HG03095 (cell line): ENCODE results near the gene OPA3.
"Not testable (repeated sequence)": the region's sequence is repeated elsewhere in the genome, so short reads cannot be mapped to it uniquely, and the experiment has no call there.

ENCODE experiments used
- ATAC-seq: cut with Tn5 transposase; IDR thresholded peaks from one replicate; pipeline ENCODE4 v1.9.1; 2021; ENCODE audit warnings: moderate library complexity; ENCODE audit not compliant: unreplicated experiment

Gene OPA3

GRCh38 chr19:45584332-45585157 lies at the start of gene OPA3:
TSS of gene OPA3 (minus strand) at chr19:45584802. CDS start at chr19:45584764, 38 bp downstream.
- peak; percentile 82 for ATAC-seq

- ATAC-seq, result no peak
Measured at GRCh38 chr19:45632468-45633196, 48.0 kb upstream of the OPA3 start.

GRCh38 chr19:45630463-45630862 lies 45.9 kb upstream of the OPA3 start:
- no peak for ATAC-seq

DNA sequence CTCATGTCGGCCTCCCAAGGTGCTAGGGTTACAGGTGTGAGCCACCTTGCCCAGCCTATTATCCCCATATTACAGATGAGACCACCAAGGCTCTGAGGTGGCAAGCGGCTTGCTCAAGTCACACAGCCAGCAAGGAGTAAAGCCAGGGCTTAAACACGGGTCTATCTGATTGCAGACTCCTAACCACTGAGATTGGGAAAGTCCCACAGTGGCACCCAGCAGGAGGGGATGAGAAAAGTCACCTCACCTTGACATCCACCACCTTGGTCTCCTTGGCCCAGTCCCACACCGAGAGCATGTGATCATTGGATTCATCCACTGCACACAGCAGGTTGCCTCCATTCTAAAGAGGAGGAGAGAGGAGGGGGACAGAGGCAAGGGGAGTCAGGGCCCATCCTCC lies 45.1 kb upstream of the OPA3 start:
- no peak for ATAC-seq

DNA sequence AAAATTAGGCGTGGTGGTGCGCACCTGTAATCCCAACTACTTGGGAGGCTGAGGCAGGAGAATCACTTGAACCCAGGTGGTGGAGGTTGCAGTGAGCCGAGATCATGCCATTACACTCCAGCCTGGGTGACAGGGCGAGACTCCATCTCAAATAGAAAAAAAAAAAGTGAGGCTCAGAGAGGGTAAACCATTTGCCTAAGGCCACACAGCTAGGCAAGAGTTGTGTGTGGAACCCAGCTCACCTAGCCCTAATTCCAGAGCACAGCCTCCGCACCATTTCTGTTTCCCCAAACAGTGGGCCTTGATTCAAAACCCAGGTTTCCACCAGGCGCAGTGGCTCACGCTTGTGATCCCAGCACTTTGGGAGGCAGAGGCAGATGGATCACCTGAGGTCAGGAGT lies 43.6 kb upstream of the OPA3 start:
- not testable (repeated sequence) for ATAC-seq

DNA sequence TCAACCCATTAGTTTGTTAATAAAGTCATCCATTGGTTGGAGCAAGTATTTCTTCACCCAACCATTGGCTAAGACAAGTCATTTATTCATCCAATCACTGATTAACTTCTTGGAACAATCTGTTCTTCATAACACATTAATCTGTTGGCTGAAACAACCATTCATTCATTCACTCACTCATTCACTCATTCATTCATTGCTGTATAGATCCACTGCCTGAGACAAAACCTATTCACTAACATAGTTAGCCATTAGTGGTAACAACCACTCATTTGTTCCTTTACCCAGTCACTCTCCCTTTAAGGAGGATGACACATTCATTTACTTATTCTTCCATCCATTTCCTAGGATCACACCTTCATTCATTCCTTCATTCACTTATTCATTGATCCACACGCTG lies 39.4 kb upstream of the OPA3 start:
- ATAC-seq, result no peak

DNA sequence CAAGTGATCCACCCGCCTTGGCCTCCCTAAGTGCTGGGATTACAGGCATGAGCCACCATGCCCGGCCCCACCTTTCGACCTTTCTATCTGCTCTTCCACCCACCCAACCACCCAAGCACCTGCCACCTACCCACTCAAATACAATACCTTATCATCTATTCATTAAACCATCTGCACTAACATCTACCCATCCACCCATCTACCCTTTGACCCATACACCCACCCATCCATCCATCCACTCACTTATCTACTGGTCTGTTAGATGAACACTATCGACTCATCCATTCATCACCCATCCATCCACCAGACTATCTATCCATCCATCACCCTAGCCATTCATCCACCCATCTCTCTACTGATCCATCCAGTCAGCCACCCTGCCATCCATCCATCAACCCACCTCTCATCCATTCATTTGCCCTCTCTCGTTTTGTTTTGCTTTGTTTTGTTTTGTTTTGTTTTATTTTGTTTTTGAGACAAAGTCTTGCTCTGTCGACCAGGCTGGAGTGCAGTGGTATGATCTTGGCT lies 37.4 kb upstream of the OPA3 start:
- ATAC-seq, result no peak

DNA sequence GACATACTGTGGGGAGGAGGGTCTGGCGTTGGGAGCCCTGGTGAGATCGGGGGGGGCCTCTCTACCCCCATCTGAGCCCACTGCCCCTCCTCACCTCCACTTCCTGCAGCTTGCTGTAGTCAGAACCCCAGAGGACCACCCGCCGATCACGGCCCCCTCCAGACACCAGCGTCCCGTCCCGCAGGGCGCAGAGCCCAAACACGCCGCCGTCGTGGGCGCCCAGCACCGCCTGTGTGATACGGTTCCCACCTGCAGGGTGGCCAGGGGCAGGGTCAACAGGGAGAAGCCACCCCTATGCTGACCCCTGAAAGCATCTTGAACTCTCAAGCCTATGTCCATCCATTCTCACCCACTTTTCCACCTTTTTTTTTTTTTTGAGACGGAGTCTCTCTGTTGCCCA lies 36.8 kb upstream of the OPA3 start:
- no peak for ATAC-seq

- ATAC-seq, result no peak
Measured at GRCh38 chr19:45616704-45617017, 32.1 kb upstream of the OPA3 start.

DNA sequence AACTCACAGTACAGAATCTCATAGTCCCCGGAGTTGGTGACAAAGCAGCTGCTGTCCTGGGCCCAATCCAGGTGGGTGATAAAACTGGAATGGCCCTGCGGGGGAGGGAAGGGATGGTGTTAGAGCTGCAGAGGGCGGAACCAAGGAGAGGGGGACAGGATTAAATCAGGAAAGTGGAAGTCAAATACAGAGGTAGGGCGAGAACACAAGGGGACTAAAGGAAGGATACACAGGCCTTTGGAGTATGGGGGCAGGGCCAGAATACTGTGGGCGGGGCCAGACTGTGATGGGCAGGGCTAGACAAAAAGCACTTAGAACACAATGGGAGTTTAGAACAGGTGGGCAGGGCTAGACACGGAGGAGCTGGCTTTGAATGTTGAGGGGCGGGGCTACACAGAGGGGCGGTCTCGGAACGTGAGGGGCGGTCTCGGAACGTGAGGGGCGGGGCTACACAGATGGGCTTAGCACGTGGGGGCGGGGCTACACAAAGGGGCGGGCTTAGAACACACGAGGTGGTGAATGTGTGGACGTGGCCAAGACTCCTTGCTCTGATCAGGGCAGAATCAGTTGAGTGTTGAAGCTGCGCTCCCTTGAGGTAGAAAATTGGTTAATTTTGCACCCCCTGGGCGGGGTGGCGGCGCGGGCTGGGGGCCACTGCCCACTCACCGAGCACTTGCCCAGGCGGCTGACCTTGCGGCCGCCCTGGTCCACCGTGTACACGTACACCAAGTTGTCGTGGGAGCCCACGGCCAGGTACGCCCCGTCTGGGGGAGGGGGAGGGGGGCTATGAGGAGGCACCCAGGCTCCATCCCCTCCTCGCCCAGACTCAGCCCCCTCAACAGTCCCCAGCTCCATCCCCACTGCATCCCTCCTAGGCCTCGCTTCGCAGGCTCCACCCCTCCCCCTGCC lies 31.4 kb upstream of the OPA3 start:
- ATAC-seq, result no peak

DNA sequence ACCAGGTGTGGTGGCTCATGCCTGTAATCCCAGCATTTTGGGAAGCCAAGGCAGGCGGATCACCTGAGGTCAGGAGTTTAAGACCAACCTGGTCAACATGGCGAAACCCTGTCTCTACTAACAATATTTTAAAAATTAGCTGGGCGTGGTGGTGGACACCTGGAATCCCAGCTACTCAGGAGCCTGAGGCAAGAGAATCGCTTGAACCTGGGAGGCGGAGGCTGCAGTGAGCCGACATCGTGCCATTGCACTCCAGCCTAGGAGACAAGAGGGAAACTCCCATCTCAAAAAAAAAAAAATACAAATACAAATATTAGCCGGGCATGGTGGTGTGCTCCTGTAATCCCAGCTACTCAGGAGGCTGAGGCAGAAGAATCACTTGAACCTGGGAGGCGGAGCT lies 30.5 kb upstream of the OPA3 start:
- ATAC-seq, result not testable (repeated sequence)

- no peak for ATAC-seq
Measured at GRCh38 chr19:45613926-45614725, 29.5 kb upstream of the OPA3 start.

DNA sequence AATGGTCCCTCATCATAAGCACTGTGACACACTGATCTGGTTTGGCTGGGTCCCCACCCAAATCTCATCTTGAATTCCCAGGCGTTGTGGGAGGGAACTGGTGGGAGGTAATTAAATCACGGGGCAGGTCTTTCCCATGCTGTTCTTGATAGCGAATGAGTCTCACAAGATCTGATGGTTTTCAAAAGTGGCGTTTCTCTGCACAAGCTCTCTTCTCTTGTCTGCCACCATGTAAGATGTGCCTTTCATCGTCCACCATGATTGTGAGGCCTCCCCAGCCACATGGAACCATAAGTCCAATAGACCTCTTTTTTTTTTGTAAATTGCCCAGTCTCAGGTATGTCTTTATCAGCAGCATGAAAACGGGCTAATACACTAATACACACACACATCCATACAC lies 24.3 kb upstream of the OPA3 start:
- no peak for ATAC-seq

DNA sequence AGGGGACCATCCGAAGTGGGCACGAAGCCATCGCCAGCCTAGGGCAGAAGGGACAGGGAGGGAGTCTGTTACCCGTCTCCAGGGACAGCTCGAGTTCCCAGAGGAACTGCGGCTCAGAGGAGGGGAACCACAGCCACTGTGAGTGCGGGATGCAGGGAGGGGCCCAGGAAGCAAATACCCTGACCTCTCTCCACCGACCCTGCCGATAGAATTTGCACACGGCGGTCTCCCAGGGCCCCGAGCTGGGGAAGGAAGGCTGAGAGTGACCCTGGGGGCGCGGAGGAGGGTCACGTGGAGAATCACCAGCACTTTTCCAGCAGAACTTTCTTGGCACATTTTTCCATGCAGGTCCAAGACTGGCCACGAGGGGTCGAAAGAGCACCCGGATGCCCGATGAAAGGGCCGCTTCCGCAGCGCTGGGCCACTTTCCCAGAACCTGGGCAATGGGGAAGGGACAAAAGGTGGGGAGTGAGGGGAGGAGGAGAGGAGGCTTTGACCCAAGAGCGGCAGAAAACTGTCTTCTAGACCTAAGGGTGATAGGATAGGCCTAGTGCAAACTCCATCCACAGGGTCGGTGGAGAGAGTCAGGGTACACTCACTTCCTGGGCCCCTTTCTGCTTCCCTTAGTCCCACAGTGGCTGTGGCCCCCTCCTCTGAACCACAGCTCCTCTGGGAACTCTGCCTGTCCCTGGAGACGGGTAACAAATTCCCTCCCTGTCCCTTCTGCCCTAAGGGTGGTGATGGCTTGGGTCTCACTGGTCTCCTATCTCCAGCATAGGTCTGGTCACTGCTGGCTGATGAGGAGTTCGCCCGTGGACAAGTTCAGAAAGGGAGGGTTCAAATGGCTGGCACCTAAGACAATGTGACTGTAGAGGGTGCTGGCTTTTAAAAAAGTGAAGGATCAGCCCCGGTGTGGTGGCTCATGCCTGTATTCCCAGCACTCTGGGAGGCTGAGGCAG lies 22.7 kb upstream of the OPA3 start:
- no peak for ATAC-seq

DNA sequence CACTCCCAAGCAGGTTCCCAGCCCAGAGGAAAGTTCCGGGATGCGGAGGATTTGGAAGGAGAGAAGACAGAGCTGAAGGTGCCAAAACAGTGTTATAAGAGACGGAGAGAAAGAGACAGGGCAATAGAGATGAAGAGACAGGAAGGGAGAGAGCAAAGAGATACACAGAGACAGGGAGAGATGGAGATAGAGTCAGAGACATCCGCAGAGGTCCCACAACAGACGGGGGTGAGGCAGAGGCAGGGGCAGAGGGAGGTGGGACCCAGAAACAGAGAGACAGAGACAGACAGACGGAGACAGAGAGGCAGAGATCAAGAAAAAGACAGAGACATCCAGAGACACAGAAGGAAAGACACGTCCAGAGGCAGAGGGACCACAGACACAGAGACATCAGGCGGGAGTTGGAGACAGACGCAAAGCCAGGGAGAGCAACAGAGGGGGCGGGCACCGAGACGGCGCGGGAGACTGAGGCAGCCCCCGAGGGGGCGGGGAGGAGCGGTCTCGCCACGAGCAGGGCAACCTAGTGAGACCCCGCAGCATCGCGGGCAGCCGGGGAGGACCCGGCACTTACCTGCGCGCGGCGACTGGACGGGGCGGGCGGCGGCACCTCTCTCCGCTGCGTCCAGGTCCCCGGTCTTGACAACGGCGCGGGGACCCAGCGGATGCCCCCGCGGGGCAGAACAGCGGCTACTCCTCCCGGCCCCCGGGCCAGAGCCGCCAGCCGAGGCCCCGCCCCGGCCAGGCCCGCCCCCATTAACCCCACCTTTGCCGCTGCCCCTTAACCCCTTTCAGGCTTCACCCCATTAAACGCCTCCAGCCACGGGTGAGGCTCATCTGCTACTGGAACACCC lies 17.1 kb upstream of the OPA3 start, which contains the start of gene GPR4:
TSS of gene GPR4 (minus strand) at position 689 of the 851 bp plus-strand sequence. CDS start 10,346 bp downstream, outside the sequence.
- ATAC-seq, result no peak

GRCh38 chr19:45601115-45601514 lies 16.5 kb upstream of the OPA3 start:
- ATAC-seq, result no peak

DNA sequence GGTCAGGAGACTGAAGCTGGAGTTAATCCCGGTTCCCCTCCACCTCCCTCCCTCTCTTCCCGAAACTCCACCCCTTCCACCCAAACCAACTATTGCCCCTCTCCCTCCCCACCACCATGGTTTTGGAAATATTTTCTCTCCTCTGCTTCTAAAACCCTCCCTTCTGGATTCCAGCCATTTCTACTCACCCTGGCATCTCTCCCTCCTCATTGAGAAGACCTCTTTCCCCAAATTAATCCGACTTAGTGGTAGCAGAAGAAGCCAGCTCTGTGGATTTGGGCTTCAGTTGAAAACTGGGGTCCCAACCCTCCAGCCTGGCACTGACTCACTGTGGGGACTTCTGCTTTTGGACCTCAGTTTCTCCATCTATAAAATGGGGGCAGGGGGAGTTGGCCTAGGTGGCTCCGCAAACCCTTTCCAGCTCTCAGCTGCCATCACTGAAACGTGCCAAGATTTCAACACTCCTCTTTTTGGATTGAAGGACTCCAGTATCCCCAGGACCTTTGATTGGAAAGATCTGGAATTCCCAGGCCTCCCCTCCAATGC lies 15.8 kb upstream of the OPA3 start:
- ATAC-seq, result no peak

DNA sequence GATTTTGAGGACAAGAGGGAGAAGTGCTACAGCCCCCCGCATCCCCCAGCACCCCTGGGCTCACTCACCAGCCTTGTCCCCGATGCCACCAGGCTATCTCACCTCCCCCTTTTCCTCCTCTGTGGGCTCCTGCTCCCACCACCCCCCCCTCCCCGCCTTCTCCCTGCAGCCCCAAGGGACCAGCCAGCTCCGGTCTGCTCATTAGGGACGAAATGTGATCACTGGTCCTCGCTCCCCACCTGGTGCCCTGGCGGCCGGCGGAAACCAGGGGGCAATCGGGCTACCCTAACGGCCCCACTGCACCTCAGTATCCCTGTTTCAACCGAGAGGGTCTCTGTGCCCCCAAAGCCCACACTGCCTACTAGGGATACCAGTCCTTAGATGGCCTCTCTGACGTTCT lies 14.7 kb upstream of the OPA3 start:
- no peak for ATAC-seq
